ENCODE data around the gene PCNX1. TPM values are rescaled to one million over a fixed set of nuclear protein-coding genes. Genes with fewer than 3 reads are reported as not detected.
"Not testable (repeated sequence)": the region's sequence is repeated elsewhere in the genome, so short reads cannot be mapped to it uniquely, and the experiment has no call there.

The PCNX1 gene
- total RNA-seq, 1 experiment from 2014 or later, result 48.0 TPM

DNA sequence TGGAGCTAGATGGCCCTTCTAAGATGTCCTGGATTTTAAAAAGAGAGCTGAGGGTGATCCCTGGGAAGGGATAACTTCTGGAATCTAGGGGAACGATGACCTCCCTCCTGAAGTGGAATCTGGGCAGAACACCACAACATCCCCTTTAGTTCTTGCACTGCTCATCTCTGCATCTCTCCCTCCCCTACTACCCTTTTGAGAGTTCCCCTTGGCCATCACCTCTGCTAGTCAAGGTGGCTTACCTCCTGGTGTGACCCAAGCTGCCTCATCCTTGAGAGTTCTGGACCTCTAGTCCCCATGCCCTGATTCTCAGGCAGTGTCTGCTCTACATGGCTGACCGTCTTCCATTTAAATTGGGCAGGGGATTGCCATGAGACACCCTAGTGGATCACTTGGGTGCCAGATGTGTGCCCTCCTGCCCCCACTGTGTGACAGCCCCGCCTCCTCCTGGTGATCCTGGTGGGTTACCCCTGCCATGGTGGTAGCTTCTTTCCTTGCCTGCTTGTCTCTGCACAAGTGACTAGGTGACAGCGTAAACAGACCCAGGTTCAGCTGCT, 216.4 kb downstream of the PCNX1 start:
- no peak for TF ChIP-seq CTCF (conservative IDR thresholded peaks at IDR 0.05)
- no peak overlapping the region for H3K27ac Mint-ChIP-seq
- Histone ChIP-seq H3K18ac (ENCODE audit: insufficient read length, low read depth, low read length) (no peak overlapping the region), H3T11ph (ENCODE audit: low read length) (no peak overlapping the region), H3K27ac (ENCODE audit: insufficient read length, low read depth, low read length) (no peak overlapping the region), H3K9ac (ENCODE audit: extremely low read depth, insufficient read length, low read length) (no peak overlapping the region), H3K4me1 (ENCODE audit: insufficient read depth, low read length) (no peaks in the 10 kb centered on the region), H2BK120ac (ENCODE audit: low read depth, low read length, poor library complexity, severe bottlenecking) (no peak overlapping the region), H2AFZ (ENCODE audit: low read length) (no peak overlapping the region), H4K5ac (ENCODE audit: insufficient read length, low read depth, low read length) (no peak overlapping the region), H3K9me3 (ENCODE audit: control insufficient read depth, low read depth, low read length) (peaks cover 7% of the 10 kb centered on the region), H3K56ac (ENCODE audit: insufficient read length, low read depth, low read length) (no peak overlapping the region), H2BK15ac (ENCODE audit: low read depth, low read length) (no peak overlapping the region), H2BK5ac (ENCODE audit: insufficient read length, low read length) (no peak overlapping the region), H4K20me1 (ENCODE audit: control insufficient read depth, insufficient read depth, insufficient read length) (no peaks in the 10 kb centered on the region), H3K4ac (ENCODE audit: low read depth, low read length) (no peak overlapping the region), H4K8ac (replicated peaks; ENCODE audit: insufficient read length, low read depth, low read length) (no peak overlapping the region), H2BK20ac (ENCODE audit: low read depth, low read length, poor library complexity, severe bottlenecking) (no peak overlapping the region), H3K23ac (ENCODE audit: insufficient read length, low read depth, low read length) (no peak overlapping the region), H3K79me1 (ENCODE audit: insufficient read depth, low read depth, low read length, poor library complexity, severe bottlenecking) (no peaks in the 10 kb centered on the region), H2BK12ac (ENCODE audit: insufficient read length, low read depth, low read length) (no peak overlapping the region), H3K23me2 (ENCODE audit: insufficient read length, low read depth, low read length, poor library complexity, severe bottlenecking) (no peaks in the 10 kb centered on the region), H4K91ac (ENCODE audit: insufficient read length, low read depth, low read length) (no peak overlapping the region), H3K27me3 (ENCODE audit: insufficient read depth, low read length) (no peaks in the 10 kb centered on the region), H3K4me2 (ENCODE audit: insufficient read depth, insufficient read length, low read length) (no peak overlapping the region), H2AK5ac (ENCODE audit: insufficient read length, low read length) (no peak overlapping the region), H3K79me2 (ENCODE audit: insufficient read depth, low read length) (no peaks in the 10 kb centered on the region), H3K14ac (ENCODE audit: insufficient read depth, low read length) (no peak overlapping the region)
- no peaks in the 10 kb centered on the region; the same call in 1 of the 2 replicates for H3K27me3 Mint-ChIP-seq (ENCODE audit: low read depth)
- H3K36me3 Mint-ChIP-seq (ENCODE audit: insufficient read depth in 1 of 3, low read depth in 3 of 3), result peaks cover 28 to 53% (median 29%) of the 10 kb centered on the region in 3 experiments
- peaks cover 4 to 7% of the 10 kb centered on the region in 2 experiments for H3K4me1 Mint-ChIP-seq
- H3K9me3 Mint-ChIP-seq, result peaks cover 53 to 54% of the 10 kb centered on the region in 2 experiments
- WGBS (ENCODE audit: extremely low coverage, insufficient read length, low lambda C conversion rate), result no CpG with 5 or more reads among the region's 4 CpGs
- H3K4me3 Mint-ChIP-seq, result no peak overlapping the region
- DNase-seq, result no peak

- H2BK15ac ChIP-seq (ENCODE audit: low read depth, low read length); H2BK12ac ChIP-seq (ENCODE audit: insufficient read length, low read depth, low read length); H3K79me2 ChIP-seq (ENCODE audit: insufficient read depth, low read length); H2BK5ac ChIP-seq (ENCODE audit: insufficient read length, low read length); H3K27ac ChIP-seq (ENCODE audit: insufficient read length, low read depth, low read length); H3K56ac ChIP-seq (ENCODE audit: insufficient read length, low read depth, low read length); H4K5ac ChIP-seq (ENCODE audit: insufficient read length, low read depth, low read length); H3K27me3 Mint-ChIP-seq (ENCODE audit: low read depth); H3K4me1 ChIP-seq (ENCODE audit: insufficient read depth, low read length); H4K8ac ChIP-seq (replicated peaks; ENCODE audit: insufficient read length, low read depth, low read length); H2BK120ac ChIP-seq (ENCODE audit: low read depth, low read length, poor library complexity, severe bottlenecking); H3K9me3 ChIP-seq (ENCODE audit: control insufficient read depth, low read depth, low read length); H3K79me1 ChIP-seq (ENCODE audit: insufficient read depth, low read depth, low read length, poor library complexity, severe bottlenecking); H3T11ph ChIP-seq (ENCODE audit: low read length); H3K27me3 ChIP-seq (ENCODE audit: insufficient read depth, low read length); H3K18ac ChIP-seq (ENCODE audit: insufficient read length, low read depth, low read length); H3K4me2 ChIP-seq (ENCODE audit: insufficient read depth, insufficient read length, low read length); H2BK20ac ChIP-seq (ENCODE audit: low read depth, low read length, poor library complexity, severe bottlenecking); H3K14ac ChIP-seq (ENCODE audit: insufficient read depth, low read length); H4K91ac ChIP-seq (ENCODE audit: insufficient read length, low read depth, low read length); H3K23ac ChIP-seq (ENCODE audit: insufficient read length, low read depth, low read length); H2AK5ac ChIP-seq (ENCODE audit: insufficient read length, low read length); H3K27ac Mint-ChIP-seq; H2AFZ ChIP-seq (ENCODE audit: low read length); H4K20me1 ChIP-seq (ENCODE audit: control insufficient read depth, insufficient read depth, insufficient read length); H3K4ac ChIP-seq (ENCODE audit: low read depth, low read length); H3K23me2 ChIP-seq (ENCODE audit: insufficient read length, low read depth, low read length, poor library complexity, severe bottlenecking); H3K9ac ChIP-seq (ENCODE audit: extremely low read depth, insufficient read length, low read length): not testable (repeated sequence)
- Mint-ChIP-seq H3K36me3 (ENCODE audit: insufficient read depth in 1 of 3, low read depth in 3 of 3) (peaks cover 12 to 20% (median 13%) of the 10 kb centered on the region in 3 experiments), H3K4me3 (peak overlapping the region in 1 of 2 experiments; percentile 2; a peak in 1 of 5 replicates), H3K4me1 (peaks cover 22 to 25% of the 10 kb centered on the region in 2 experiments), H3K9me3 (peaks cover 18 to 20% of the 10 kb centered on the region in 2 experiments)
- DNase-seq, result peak; percentile 18
- no CpG with 5 or more reads among the region's 9 CpGs for WGBS (ENCODE audit: extremely low coverage, insufficient read length, low lambda C conversion rate)
Measured at GRCh38 chr14:71129716-71130490, 222.6 kb downstream of the PCNX1 start.

Data from H9 (cell line).